Measurements from ENCODE around the gene TSSC4. TPM values are rescaled to one million over a fixed set of nuclear protein-coding genes. Genes with fewer than 3 reads are reported as not detected.

TSSC4 gene
- total RNA-seq, 1 experiment from 2014 or later, result 35.6 TPM

GRCh38 chr11:2385156-2386151 is 15.1 kb upstream of the TSSC4 start:
- BruUV-seq (replicated peaks), result no TSS peak
- intact Hi-C loops (cut with micrococcal nuclease; ENCODE audit: unreplicated experiment), result no loop called here
- no peaks in the 10 kb centered on the region for H3K9me2 ChIP-seq (ENCODE audit: insufficient read depth)
- POLR2A ChIA-PET (ENCODE audit: unreplicated experiment), result no interaction called here
- H3K9me3 ChIP-seq (ENCODE audit: insufficient read depth, low read depth), result no peaks in the 10 kb centered on the region
- H3K4me1 ChIP-seq (replicated peaks; ENCODE audit: insufficient read depth), result 0 out of 2 replicates have a peak, but pooled peaks cover 5% of the 10 kb centered on the region
- H4K20me1 ChIP-seq (ENCODE audit: insufficient read depth), result peaks cover 29% of the 10 kb centered on the region
- no peaks in the 10 kb centered on the region for H3K27me3 ChIP-seq (ENCODE audit: insufficient read depth, low read depth)
- H2AFZ ChIP-seq, result no peak overlapping the region
- H3K79me2 ChIP-seq (ENCODE audit: low read depth), result peaks cover 45% of the 10 kb centered on the region
- DNase-seq, result no peak
- H3F3A ChIP-seq (ENCODE audit: insufficient read depth, low read depth), result no peaks in the 10 kb centered on the region
- no peaks in the 10 kb centered on the region for H3K36me3 ChIP-seq (ENCODE audit: low read depth)
- H3K27ac ChIP-seq, result no peak overlapping the region
- no peak overlapping the region for H3K4me3 ChIP-seq
- CTCF ChIA-PET, result no interaction called here
- no peak overlapping the region for H3K4me2 ChIP-seq
- no peak for TF ChIP-seq EZH2 (IDR thresholded peaks at IDR 0.05; ENCODE audit: low read depth)
- no peak for TF ChIP-seq CTCF (conservative IDR thresholded peaks at IDR 0.05)

GRCh38 chr11:2386591-2386990 is 14.0 kb upstream of the TSSC4 start:
- ChIA-PET POLR2A (ENCODE audit: unreplicated experiment) (no interaction called here), CTCF (no interaction called here)
- 0 out of 2 replicates have a peak, but pooled peaks cover 7% of the 10 kb centered on the region for H3K4me1 ChIP-seq (replicated peaks; ENCODE audit: insufficient read depth)
- no peak for TF ChIP-seq EZH2 (IDR thresholded peaks at IDR 0.05; ENCODE audit: low read depth)
- no peak for TF ChIP-seq CTCF (conservative IDR thresholded peaks at IDR 0.05)
- no peak overlapping the region for H2AFZ ChIP-seq
- no peak overlapping the region for H3K4me3 ChIP-seq
- no peak overlapping the region for H3K27ac ChIP-seq
- no peaks in the 10 kb centered on the region for H3K9me2 ChIP-seq (ENCODE audit: insufficient read depth)
- peaks cover 28% of the 10 kb centered on the region for H4K20me1 ChIP-seq (ENCODE audit: insufficient read depth)
- no peaks in the 10 kb centered on the region for H3F3A ChIP-seq (ENCODE audit: insufficient read depth, low read depth)
- H3K27me3 ChIP-seq (ENCODE audit: insufficient read depth, low read depth), result no peaks in the 10 kb centered on the region
- H3K9me3 ChIP-seq (ENCODE audit: insufficient read depth, low read depth), result no peaks in the 10 kb centered on the region
- H3K4me2 ChIP-seq, result no peak overlapping the region
- H3K79me2 ChIP-seq (ENCODE audit: low read depth), result peaks cover 36% of the 10 kb centered on the region
- H3K36me3 ChIP-seq (ENCODE audit: low read depth), result no peaks in the 10 kb centered on the region
- no peak for DNase-seq
- intact Hi-C loops (cut with micrococcal nuclease; ENCODE audit: unreplicated experiment), result no loop called here
- BruUV-seq (replicated peaks), result no TSS peak

GRCh38 chr11:2387266-2387987 is 13.1 kb upstream of the TSSC4 start:
- Histone ChIP-seq H3K79me2 (ENCODE audit: low read depth) (peaks cover 36% of the 10 kb centered on the region), H3K4me2 (no peak overlapping the region), H3K27me3 (ENCODE audit: insufficient read depth, low read depth) (no peaks in the 10 kb centered on the region), H2AFZ (no peak overlapping the region), H3K4me1 (replicated peaks; ENCODE audit: insufficient read depth) (0 out of 2 replicates have a peak, but pooled peaks cover 7% of the 10 kb centered on the region), H3K27ac (no peak overlapping the region), H3K9me3 (ENCODE audit: insufficient read depth, low read depth) (no peaks in the 10 kb centered on the region), H3K9me2 (ENCODE audit: insufficient read depth) (no peaks in the 10 kb centered on the region), H3K36me3 (ENCODE audit: low read depth) (no peaks in the 10 kb centered on the region), H3F3A (ENCODE audit: insufficient read depth, low read depth) (no peaks in the 10 kb centered on the region), H3K4me3 (no peak overlapping the region), H4K20me1 (ENCODE audit: insufficient read depth) (peaks cover 27% of the 10 kb centered on the region)
- no TSS peak for BruUV-seq (replicated peaks)
- intact Hi-C loops (cut with micrococcal nuclease; ENCODE audit: unreplicated experiment), result no loop called here
- ChIA-PET POLR2A (ENCODE audit: unreplicated experiment) (no interaction called here), CTCF (no interaction called here)
- no peak for DNase-seq
- no peak for TF ChIP-seq EZH2 (IDR thresholded peaks at IDR 0.05; ENCODE audit: low read depth)
- TF ChIP-seq CTCF (conservative IDR thresholded peaks at IDR 0.05), result no peak

Data from PC-9 (cell line).